Measurements from ENCODE around the gene ZSWIM5.

Gene ZSWIM5

DNA sequence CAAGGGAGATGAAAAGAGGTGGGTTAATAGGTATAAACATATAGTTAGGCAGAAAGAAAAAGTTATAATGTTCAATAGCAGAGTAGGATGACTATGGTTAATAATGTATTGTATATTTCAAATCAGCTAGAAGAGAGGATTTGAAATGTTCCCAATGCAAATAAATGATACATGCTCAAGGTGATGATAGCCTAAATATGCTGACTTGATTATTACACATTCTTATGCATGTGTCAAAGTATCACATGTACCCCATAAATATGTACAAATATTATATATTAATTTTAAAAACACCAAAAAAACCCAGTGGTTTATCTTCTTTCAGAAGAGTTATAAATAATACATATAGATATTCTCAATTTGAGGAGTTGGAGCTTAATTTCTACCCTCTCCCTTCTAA, 38.3 kb upstream of the ZSWIM5 start:
- Histone ChIP-seq H3K27me3 (ENCODE audit: insufficient read depth, low read length, poor library complexity) (no peaks in the 10 kb centered on the region), H3K4ac (ENCODE audit: low read depth, low read length) (no peak overlapping the region), H2BK120ac (ENCODE audit: low read depth, low read length) (no peak overlapping the region), H3K27ac (ENCODE audit: low read depth, low read length) (no peak overlapping the region), H2BK15ac (replicated peaks; ENCODE audit: low read depth) (no peak overlapping the region), H3K18ac (ENCODE audit: low read length) (no peak overlapping the region), H3K79me2 (ENCODE audit: control insufficient read depth, insufficient read depth, low read length) (no peaks in the 10 kb centered on the region), H4K5ac (ENCODE audit: low read length) (no peak overlapping the region), H4K8ac (ENCODE audit: low read depth, low read length) (no peak overlapping the region), H3K36me3 (ENCODE audit: control insufficient read depth, insufficient read depth, low read length) (no peaks in the 10 kb centered on the region), H3K4me1 (ENCODE audit: control insufficient read depth, low read depth, low read length) (no peaks in the 10 kb centered on the region), H3K4me3 (ENCODE audit: low read length) (no peak overlapping the region), H3K23ac (ENCODE audit: low read length) (no peak overlapping the region), H3K9ac (ENCODE audit: low read length) (no peak overlapping the region), H3K56ac (ENCODE audit: low read length) (no peak overlapping the region), H3K4me2 (ENCODE audit: low read length) (no peak overlapping the region), H2AK5ac (ENCODE audit: low read length) (no peak overlapping the region), H3K79me1 (ENCODE audit: low read length) (no peaks in the 10 kb centered on the region), H2BK5ac (ENCODE audit: low read length) (no peak overlapping the region)
- DNase-seq: no peak

DNA sequence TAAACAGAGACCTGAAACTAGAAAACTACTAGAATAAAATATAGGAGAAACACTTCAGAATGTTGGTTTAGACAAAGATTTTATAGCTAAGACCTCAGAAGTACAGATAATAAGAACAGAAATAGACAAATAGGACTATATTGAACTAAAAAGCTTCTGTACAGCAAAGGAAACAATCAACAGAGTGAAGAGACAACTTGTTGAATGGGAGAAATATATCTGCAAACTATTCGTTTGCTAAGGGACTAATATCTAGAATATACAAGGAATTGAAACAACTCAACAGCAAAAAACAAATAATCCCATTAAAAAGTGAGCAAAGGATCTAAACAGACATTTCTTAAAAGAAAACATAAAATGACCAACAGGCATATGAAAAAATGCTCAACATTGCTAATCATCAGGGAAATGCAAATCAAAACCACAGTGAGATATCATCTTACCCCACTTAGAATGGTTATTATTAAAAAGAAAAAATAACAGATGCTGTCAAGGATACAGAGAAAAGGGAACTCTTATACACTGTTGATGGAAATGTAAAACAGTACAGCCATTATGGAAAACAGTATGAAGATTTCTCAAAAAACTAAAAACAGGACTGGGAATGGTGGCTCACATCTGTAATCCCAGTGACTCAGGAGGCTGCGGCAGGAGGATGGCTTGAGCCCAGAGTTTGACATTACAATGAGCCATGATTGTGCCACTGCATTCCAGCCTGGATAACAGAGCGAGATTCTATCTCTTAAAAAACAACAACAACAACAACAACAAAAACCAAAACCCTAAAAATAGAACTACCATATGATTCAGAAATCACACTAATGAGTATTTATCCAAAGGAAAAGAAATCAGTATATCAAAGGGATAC, 37.3 kb upstream of the ZSWIM5 start:
- Histone ChIP-seq H3K36me3 (ENCODE audit: control insufficient read depth, insufficient read depth, low read length) (no peaks in the 10 kb centered on the region), H3K4me2 (ENCODE audit: low read length) (no peak overlapping the region), H2BK15ac (replicated peaks; ENCODE audit: low read depth) (no peak overlapping the region), H2BK5ac (ENCODE audit: low read length) (no peak overlapping the region), H3K79me1 (ENCODE audit: low read length) (no peaks in the 10 kb centered on the region), H3K18ac (ENCODE audit: low read length) (no peak overlapping the region), H3K9ac (ENCODE audit: low read length) (no peak overlapping the region), H3K4ac (ENCODE audit: low read depth, low read length) (no peak overlapping the region), H3K56ac (ENCODE audit: low read length) (no peak overlapping the region), H3K4me3 (ENCODE audit: low read length) (no peak overlapping the region), H3K27me3 (ENCODE audit: insufficient read depth, low read length, poor library complexity) (no peaks in the 10 kb centered on the region), H2AK5ac (ENCODE audit: low read length) (no peak overlapping the region), H3K4me1 (ENCODE audit: control insufficient read depth, low read depth, low read length) (no peaks in the 10 kb centered on the region), H3K23ac (ENCODE audit: low read length) (no peak overlapping the region), H2BK120ac (ENCODE audit: low read depth, low read length) (no peak overlapping the region), H3K79me2 (ENCODE audit: control insufficient read depth, insufficient read depth, low read length) (no peaks in the 10 kb centered on the region), H3K27ac (ENCODE audit: low read depth, low read length) (no peak overlapping the region), H4K5ac (ENCODE audit: low read length) (no peak overlapping the region), H4K8ac (ENCODE audit: low read depth, low read length) (no peak overlapping the region)
- WGBS (ENCODE audit: extremely low coverage, insufficient coverage, low lambda C conversion rate): no CpG with 5 or more reads among the region's 3 CpGs
- DNase-seq: no peak

DNA sequence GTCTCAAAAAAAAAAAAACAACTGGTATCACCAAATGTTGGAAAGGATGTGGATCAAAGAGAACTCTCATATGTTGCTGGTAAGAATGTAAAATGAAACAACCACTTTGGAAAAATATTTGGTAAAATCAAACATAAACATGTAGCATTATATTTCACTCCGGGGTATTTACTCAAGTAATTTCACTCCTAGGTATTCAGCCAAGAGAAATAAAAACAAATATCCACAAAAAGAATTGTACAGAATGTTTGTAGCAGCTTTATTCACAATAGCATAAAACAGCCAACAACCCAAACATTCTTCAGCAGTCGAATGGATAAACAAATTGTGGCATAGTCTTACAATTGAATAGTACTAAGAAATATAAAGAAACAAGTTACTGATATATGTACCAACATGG, 32.4 kb upstream of the ZSWIM5 start:
- H3K27me3 ChIP-seq (ENCODE audit: insufficient read depth, low read length, poor library complexity): no peaks in the 10 kb centered on the region
- H3K27ac ChIP-seq (ENCODE audit: low read depth, low read length): no peak overlapping the region
- no peak overlapping the region for H2BK5ac ChIP-seq (ENCODE audit: low read length)
- H3K4ac ChIP-seq (ENCODE audit: low read depth, low read length): no peak overlapping the region
- no peak overlapping the region for H3K9ac ChIP-seq (ENCODE audit: low read length)
- H2BK120ac ChIP-seq (ENCODE audit: low read depth, low read length): no peak overlapping the region
- no peak overlapping the region for H4K5ac ChIP-seq (ENCODE audit: low read length)
- no peaks in the 10 kb centered on the region for H3K79me1 ChIP-seq (ENCODE audit: low read length)
- no peak for DNase-seq
- no peak overlapping the region for H4K8ac ChIP-seq (ENCODE audit: low read depth, low read length)
- no peak overlapping the region for H3K4me2 ChIP-seq (ENCODE audit: low read length)
- no peak overlapping the region for H3K18ac ChIP-seq (ENCODE audit: low read length)
- H3K36me3 ChIP-seq (ENCODE audit: control insufficient read depth, insufficient read depth, low read length): no peaks in the 10 kb centered on the region
- H3K4me1 ChIP-seq (ENCODE audit: control insufficient read depth, low read depth, low read length): no peaks in the 10 kb centered on the region
- H3K4me3 ChIP-seq (ENCODE audit: low read length): no peak overlapping the region
- no CpG with 5 or more reads among the region's 2 CpGs for WGBS (ENCODE audit: extremely low coverage, insufficient coverage, low lambda C conversion rate)
- H3K79me2 ChIP-seq (ENCODE audit: control insufficient read depth, insufficient read depth, low read length): no peaks in the 10 kb centered on the region
- no peak overlapping the region for H2AK5ac ChIP-seq (ENCODE audit: low read length)
- no peak overlapping the region for H2BK15ac ChIP-seq (replicated peaks; ENCODE audit: low read depth)
- H3K23ac ChIP-seq (ENCODE audit: low read length): no peak overlapping the region
- no peak overlapping the region for H3K56ac ChIP-seq (ENCODE audit: low read length)

DNA sequence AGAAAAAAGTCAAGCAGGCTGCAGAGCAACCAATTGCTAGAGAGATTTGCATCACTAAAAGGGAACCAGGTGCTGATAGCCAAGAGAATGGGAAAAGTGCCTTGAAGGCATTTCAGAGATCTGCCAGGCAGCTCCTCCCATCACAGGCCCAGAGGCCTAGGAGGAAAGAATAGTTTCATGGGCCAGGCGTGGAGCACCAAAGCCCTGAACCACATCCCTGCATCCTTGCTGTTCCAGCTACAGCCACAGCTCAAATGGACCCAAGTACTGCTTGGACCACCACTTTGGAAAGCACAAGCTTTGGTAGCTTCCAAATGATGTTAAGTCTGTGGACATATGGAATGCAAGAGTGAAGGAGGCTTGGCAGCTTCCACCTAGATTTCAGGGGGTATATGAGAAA, 29.7 kb upstream of the ZSWIM5 start:
- no peak for DNase-seq
- H3K56ac ChIP-seq (ENCODE audit: low read length): no peak overlapping the region
- H3K79me1 ChIP-seq (ENCODE audit: low read length): no peaks in the 10 kb centered on the region
- no peak overlapping the region for H3K18ac ChIP-seq (ENCODE audit: low read length)
- no peak overlapping the region for H4K8ac ChIP-seq (ENCODE audit: low read depth, low read length)
- no peak overlapping the region for H3K27ac ChIP-seq (ENCODE audit: low read depth, low read length)
- no peaks in the 10 kb centered on the region for H3K4me1 ChIP-seq (ENCODE audit: control insufficient read depth, low read depth, low read length)
- no peak overlapping the region for H2BK15ac ChIP-seq (replicated peaks; ENCODE audit: low read depth)
- WGBS (ENCODE audit: extremely low coverage, insufficient coverage, low lambda C conversion rate): no CpG with 5 or more reads among the region's 1 CpG
- no peak overlapping the region for H2AK5ac ChIP-seq (ENCODE audit: low read length)
- H3K23ac ChIP-seq (ENCODE audit: low read length): no peak overlapping the region
- no peak overlapping the region for H3K9ac ChIP-seq (ENCODE audit: low read length)
- H2BK120ac ChIP-seq (ENCODE audit: low read depth, low read length): no peak overlapping the region
- no peak overlapping the region for H4K5ac ChIP-seq (ENCODE audit: low read length)
- H2BK5ac ChIP-seq (ENCODE audit: low read length): no peak overlapping the region
- no peaks in the 10 kb centered on the region for H3K36me3 ChIP-seq (ENCODE audit: control insufficient read depth, insufficient read depth, low read length)
- H3K79me2 ChIP-seq (ENCODE audit: control insufficient read depth, insufficient read depth, low read length): no peaks in the 10 kb centered on the region
- H3K4me3 ChIP-seq (ENCODE audit: low read length): no peak overlapping the region
- no peaks in the 10 kb centered on the region for H3K27me3 ChIP-seq (ENCODE audit: insufficient read depth, low read length, poor library complexity)
- H3K4ac ChIP-seq (ENCODE audit: low read depth, low read length): no peak overlapping the region
- no peak overlapping the region for H3K4me2 ChIP-seq (ENCODE audit: low read length)

DNA sequence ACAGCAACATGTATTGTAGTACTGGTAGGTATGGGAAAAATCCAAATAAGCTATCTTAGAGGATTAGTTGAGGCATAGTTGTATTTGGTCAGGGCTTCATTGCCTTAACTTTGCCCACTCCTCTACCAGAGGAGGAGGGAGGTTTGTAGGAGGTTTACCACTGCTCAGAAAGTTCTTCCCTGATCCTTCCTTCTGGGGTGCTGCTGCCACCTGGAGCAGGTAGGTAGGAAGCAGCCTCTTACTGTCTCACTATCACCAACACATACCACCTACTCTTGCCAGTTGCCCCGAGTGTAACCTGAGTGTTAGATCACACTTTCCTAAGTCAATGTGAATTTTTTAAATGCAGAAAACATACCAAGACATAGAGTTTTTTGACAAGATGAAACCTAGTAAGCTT, 24.1 kb upstream of the ZSWIM5 start:
- H3K4ac ChIP-seq (ENCODE audit: low read depth, low read length): no peak overlapping the region
- no peak overlapping the region for H2BK5ac ChIP-seq (ENCODE audit: low read length)
- no peak overlapping the region for H3K23ac ChIP-seq (ENCODE audit: low read length)
- no peak overlapping the region for H3K4me3 ChIP-seq (ENCODE audit: low read length)
- H3K9ac ChIP-seq (ENCODE audit: low read length): no peak overlapping the region
- H4K8ac ChIP-seq (ENCODE audit: low read depth, low read length): no peak overlapping the region
- H3K36me3 ChIP-seq (ENCODE audit: control insufficient read depth, insufficient read depth, low read length): no peaks in the 10 kb centered on the region
- no peaks in the 10 kb centered on the region for H3K79me2 ChIP-seq (ENCODE audit: control insufficient read depth, insufficient read depth, low read length)
- peaks cover 2% of the 10 kb centered on the region for H3K4me1 ChIP-seq (ENCODE audit: control insufficient read depth, low read depth, low read length)
- H3K4me2 ChIP-seq (ENCODE audit: low read length): no peak overlapping the region
- no peak overlapping the region for H2BK120ac ChIP-seq (ENCODE audit: low read depth, low read length)
- WGBS (ENCODE audit: extremely low coverage, insufficient coverage, low lambda C conversion rate): no CpG with 5 or more reads among the region's 1 CpG
- H3K27ac ChIP-seq (ENCODE audit: low read depth, low read length): no peak overlapping the region
- DNase-seq: peak; percentile 72
- no peaks in the 10 kb centered on the region for H3K27me3 ChIP-seq (ENCODE audit: insufficient read depth, low read length, poor library complexity)
- H3K79me1 ChIP-seq (ENCODE audit: low read length): no peaks in the 10 kb centered on the region
- H3K18ac ChIP-seq (ENCODE audit: low read length): no peak overlapping the region
- no peak overlapping the region for H3K56ac ChIP-seq (ENCODE audit: low read length)
- no peak overlapping the region for H2BK15ac ChIP-seq (replicated peaks; ENCODE audit: low read depth)
- no peak overlapping the region for H4K5ac ChIP-seq (ENCODE audit: low read length)
- H2AK5ac ChIP-seq (ENCODE audit: low read length): no peak overlapping the region

DNA sequence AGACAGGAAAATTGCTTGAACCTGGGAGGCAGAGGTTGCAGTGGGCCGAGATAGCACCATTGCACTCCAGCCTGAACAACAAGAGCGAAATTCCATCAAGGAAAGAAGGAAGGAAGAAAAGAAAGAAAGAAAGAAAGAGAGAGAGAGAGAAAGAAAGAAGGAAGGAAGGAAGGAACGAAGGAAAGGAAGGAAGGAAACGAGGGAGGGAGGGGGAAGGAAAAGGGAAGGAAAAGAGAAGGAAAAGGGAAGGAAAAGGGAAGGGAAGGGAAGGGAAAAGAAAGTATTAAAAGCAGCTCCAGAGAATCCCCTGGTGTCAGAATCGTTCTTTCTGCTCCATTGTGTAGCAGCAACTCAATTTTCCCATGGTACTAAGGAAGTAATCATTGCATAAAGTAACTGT, 19.2 kb upstream of the ZSWIM5 start:
- H3K56ac ChIP-seq (ENCODE audit: low read length): no peak overlapping the region
- no peaks in the 10 kb centered on the region for H3K27me3 ChIP-seq (ENCODE audit: insufficient read depth, low read length, poor library complexity)
- no peak overlapping the region for H2BK120ac ChIP-seq (ENCODE audit: low read depth, low read length)
- H3K4me3 ChIP-seq (ENCODE audit: low read length): no peak overlapping the region
- no peak overlapping the region for H2BK15ac ChIP-seq (replicated peaks; ENCODE audit: low read depth)
- H3K9ac ChIP-seq (ENCODE audit: low read length): no peak overlapping the region
- no peak overlapping the region for H3K27ac ChIP-seq (ENCODE audit: low read depth, low read length)
- WGBS (ENCODE audit: extremely low coverage, insufficient coverage, low lambda C conversion rate): no CpG with 5 or more reads among the region's 5 CpGs
- H3K23ac ChIP-seq (ENCODE audit: low read length): no peak overlapping the region
- no peaks in the 10 kb centered on the region for H3K36me3 ChIP-seq (ENCODE audit: control insufficient read depth, insufficient read depth, low read length)
- H4K8ac ChIP-seq (ENCODE audit: low read depth, low read length): no peak overlapping the region
- H3K4me2 ChIP-seq (ENCODE audit: low read length): no peak overlapping the region
- H3K79me2 ChIP-seq (ENCODE audit: control insufficient read depth, insufficient read depth, low read length): no peaks in the 10 kb centered on the region
- H3K79me1 ChIP-seq (ENCODE audit: low read length): no peaks in the 10 kb centered on the region
- no peak overlapping the region for H3K4ac ChIP-seq (ENCODE audit: low read depth, low read length)
- peaks cover 2% of the 10 kb centered on the region for H3K4me1 ChIP-seq (ENCODE audit: control insufficient read depth, low read depth, low read length)
- DNase-seq: no peak
- no peak overlapping the region for H2AK5ac ChIP-seq (ENCODE audit: low read length)
- H3K18ac ChIP-seq (ENCODE audit: low read length): no peak overlapping the region
- no peak overlapping the region for H2BK5ac ChIP-seq (ENCODE audit: low read length)
- H4K5ac ChIP-seq (ENCODE audit: low read length): no peak overlapping the region
